Measurements from ENCODE around the gene TRPM6.

- no peak for TF ChIP-seq GATA2 (IDR thresholded peaks at IDR 0.05; ENCODE audit: low read depth, low read length)
- no peak for TF ChIP-seq GATA3 (IDR thresholded peaks at IDR 0.05; ENCODE audit: low read depth, low read length)
Observed at GRCh38 chr9:74691058-74691457, 196.7 kb downstream of the TRPM6 start.

Data from SH-SY5Y (cell line).